ENCODE measurements around the gene KLHL6.
"Not testable (repeated sequence)": the region's sequence is repeated elsewhere in the genome, so short reads cannot be mapped to it uniquely, and the experiment has no call there.

Gene KLHL6

GRCh38 chr3:183478501-183478900 is 77.0 kb downstream of the KLHL6 start:
- DNase-seq (ENCODE audit: low read depth) = no peak
- no peak for TF ChIP-seq CTCF (conservative IDR thresholded peaks at IDR 0.05; ENCODE audit: low read depth, low read length)
- no peak overlapping the region for H3K4me3 ChIP-seq (ENCODE audit: low read depth, low read length)

GRCh38 chr3:183477801-183478456 is 77.6 kb downstream of the KLHL6 start:
- H3K4me3 ChIP-seq (ENCODE audit: low read depth, low read length) = no peak overlapping the region
- TF ChIP-seq CTCF (conservative IDR thresholded peaks at IDR 0.05; ENCODE audit: low read depth, low read length) = no peak
- DNase-seq (ENCODE audit: low read depth) = no peak

GRCh38 chr3:183475764-183476162 is 79.7 kb downstream of the KLHL6 start:
- not testable (repeated sequence) for H3K4me3 ChIP-seq (ENCODE audit: low read depth, low read length); DNase-seq (ENCODE audit: low read depth)

GRCh38 chr3:183475016-183475763 is 80.3 kb downstream of the KLHL6 start:
- no peak for TF ChIP-seq CTCF (conservative IDR thresholded peaks at IDR 0.05; ENCODE audit: low read depth, low read length)
- DNase-seq (ENCODE audit: low read depth) = no peak
- no peak overlapping the region for H3K4me3 ChIP-seq (ENCODE audit: low read depth, low read length)

GRCh38 chr3:183473969-183474368 is 81.5 kb downstream of the KLHL6 start:
- no peak overlapping the region for H3K4me3 ChIP-seq (ENCODE audit: low read depth, low read length)
- TF ChIP-seq CTCF (conservative IDR thresholded peaks at IDR 0.05; ENCODE audit: low read depth, low read length) = no peak
- no peak for DNase-seq (ENCODE audit: low read depth)

- no peak for TF ChIP-seq CTCF (conservative IDR thresholded peaks at IDR 0.05; ENCODE audit: low read depth, low read length)
- no peak overlapping the region for H3K4me3 ChIP-seq (ENCODE audit: low read depth, low read length)
- DNase-seq (ENCODE audit: low read depth) = no peak
These were observed 83.4 kb downstream of the KLHL6 start for GRCh38 chr3:183472155-183472554.

- TF ChIP-seq CTCF (conservative IDR thresholded peaks at IDR 0.05; ENCODE audit: low read depth, low read length) = no peak
- no peak for DNase-seq (ENCODE audit: low read depth)
- no peak overlapping the region for H3K4me3 ChIP-seq (ENCODE audit: low read depth, low read length)
These were observed 87.1 kb downstream of the KLHL6 start for GRCh38 chr3:183468424-183468823.

Measured in choroid plexus epithelial cell (primary cell).